Upper lobe of left lung (tissue), 6 donors: ENCODE data around the gene ZNF69. TPM values are rescaled to one million over a fixed set of nuclear protein-coding genes. Genes with fewer than 3 reads are reported as not detected.
"Not testable (repeated sequence)": the region's sequence is repeated elsewhere in the genome, so short reads cannot be mapped to it uniquely, and the experiment has no call there.

Source experiments
- ATAC-seq, 2 donors: fragments of 200-7000 bp; cut with Tn5 transposase; one replicate each; pipeline ENCODE4 v1.9.1; 2022; ENCODE audit warnings: mild to moderate bottlenecking in 2 of 2, moderate library complexity in 2 of 2; ENCODE audit not compliant: low FRiP score in 2 of 2
- DNase-seq, 2 donors: peaks; one replicate each; pipeline ENCODE4 v3.0.0-alpha.2; 2019 to 2020
- H3K27ac ChIP-seq, 4 donors: fragments of 200-600 bp; sonication (generic); one replicate each; pipeline ENCODE4 v1.5.1; 2016 to 2019
- H3K27me3 ChIP-seq, 4 donors: fragments of 200-600 bp; sonication (generic); one replicate each; pipeline ENCODE4 v1.5.1; 2017 to 2019
- H3K36me3 ChIP-seq, 4 donors: fragments of 200-600 bp; sonication (generic); one replicate each; pipeline ENCODE4 v1.5.1; 2016 to 2019
- H3K4me1 ChIP-seq, 4 donors: fragments of 200-600 bp; sonication (generic); one replicate each; pipeline ENCODE4 v1.5.1; 2018 to 2019
- H3K4me3 ChIP-seq, 4 donors: fragments of 200-600 bp; sonication (generic); one replicate each; pipeline ENCODE4 v1.5.1; 2017 to 2019; ENCODE audit warnings: mild to moderate bottlenecking in 2 of 4, moderate library complexity in 1 of 4
- H3K9me3 ChIP-seq, 4 donors: fragments of 200-600 bp; sonication (generic); one replicate each; pipeline ENCODE4 v1.5.1; 2018 to 2019
- EP300 ChIP-seq, 4 donors: sonication (generic); formaldehyde crosslinking; IDR thresholded peaks; one replicate each; pipeline ENCODE4 v1.5.1; 2017; ENCODE audit warnings: antibody characterized with exemption in 4 of 4, control low read depth in 2 of 4
- POLR2A ChIP-seq, 4 donors: fragments of 450-650 bp; IDR thresholded peaks; one replicate each; pipeline ENCODE4 v1.5.1; 2016 to 2017; ENCODE audit warnings: antibody characterized with exemption in 4 of 4, mild to moderate bottlenecking in 2 of 4
- POLR2AphosphoS5 ChIP-seq, 2 donors: sonication (generic); formaldehyde crosslinking; IDR thresholded peaks; one replicate each; pipeline ENCODE4 v1.5.1; 2017; ENCODE audit warnings: antibody characterized with exemption in 2 of 2
- WGBS, 2 donors: methylation state at CpG; one replicate each; pipeline ENCODE4 v1.1.5; 2017 to 2018; 5-methylcytosine and 5-hydroxymethylcytosine counted together
- total RNA-seq, 6 donors: library from RNA; depleted of rRNA in 4 of 6; stranded (reverse); fragments of >200 nt in 4 of 6; gene quantifications; one replicate each; pipeline versions ENCODE4 v1.1.0 to v1.2.1, GENCODE V29; 2016 to 2021
- TF ChIP-seq, protein P1 (sequence below), 6 experiments: fragments of 450-650 bp in 4 of 6; fragments of 200-600 bp in 2 of 6; sonication (generic) in 2 of 6; IDR thresholded peaks; one replicate each; pipeline ENCODE4 v1.5.1; 2016 to 2019; ENCODE audit warnings: antibody characterized with exemption in 6 of 6
- donor health status: DM: no; HTN: no; CAD: no; lungs with moderate emphysema.
- donor health status: DM: no; HTN: yes; CAD: no; lungs with severe emphysema.

ZNF69 gene
- total RNA-seq, 6 donors from 2014 or later: 10.1 to 29.3 (median 16.4) TPM

DNA sequence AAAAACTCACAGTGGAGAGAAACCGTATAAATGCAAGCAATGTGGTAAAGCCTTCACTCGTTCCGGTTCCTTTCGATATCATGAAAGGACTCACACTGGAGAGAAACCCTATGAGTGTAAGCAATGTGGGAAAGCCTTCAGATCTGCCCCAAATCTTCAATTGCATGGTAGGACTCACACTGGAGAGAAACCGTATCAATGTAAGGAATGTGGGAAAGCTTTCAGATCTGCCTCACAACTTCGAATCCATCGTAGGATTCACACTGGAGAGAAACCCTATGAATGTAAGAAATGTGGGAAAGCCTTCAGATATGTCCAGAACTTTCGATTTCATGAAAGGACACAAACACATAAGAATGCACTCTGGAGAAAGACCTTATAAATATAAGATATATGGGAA lies 19.4 kb upstream of the ZNF69 start:
- H3K4me1 ChIP-seq: no peaks in the 10 kb centered on the region
- no peak for ATAC-seq
- TF ChIP-seq POLR2A (IDR thresholded peaks at IDR 0.05): no peak
- TF ChIP-seq POLR2AphosphoS5 (IDR thresholded peaks at IDR 0.05): no peak
- TF ChIP-seq EP300 (IDR thresholded peaks at IDR 0.05): no peak
- TF ChIP-seq, protein P1, sequence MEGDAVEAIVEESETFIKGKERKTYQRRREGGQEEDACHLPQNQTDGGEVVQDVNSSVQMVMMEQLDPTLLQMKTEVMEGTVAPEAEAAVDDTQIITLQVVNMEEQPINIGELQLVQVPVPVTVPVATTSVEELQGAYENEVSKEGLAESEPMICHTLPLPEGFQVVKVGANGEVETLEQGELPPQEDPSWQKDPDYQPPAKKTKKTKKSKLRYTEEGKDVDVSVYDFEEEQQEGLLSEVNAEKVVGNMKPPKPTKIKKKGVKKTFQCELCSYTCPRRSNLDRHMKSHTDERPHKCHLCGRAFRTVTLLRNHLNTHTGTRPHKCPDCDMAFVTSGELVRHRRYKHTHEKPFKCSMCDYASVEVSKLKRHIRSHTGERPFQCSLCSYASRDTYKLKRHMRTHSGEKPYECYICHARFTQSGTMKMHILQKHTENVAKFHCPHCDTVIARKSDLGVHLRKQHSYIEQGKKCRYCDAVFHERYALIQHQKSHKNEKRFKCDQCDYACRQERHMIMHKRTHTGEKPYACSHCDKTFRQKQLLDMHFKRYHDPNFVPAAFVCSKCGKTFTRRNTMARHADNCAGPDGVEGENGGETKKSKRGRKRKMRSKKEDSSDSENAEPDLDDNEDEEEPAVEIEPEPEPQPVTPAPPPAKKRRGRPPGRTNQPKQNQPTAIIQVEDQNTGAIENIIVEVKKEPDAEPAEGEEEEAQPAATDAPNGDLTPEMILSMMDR (IDR thresholded peaks at IDR 0.05): no peak

DNA sequence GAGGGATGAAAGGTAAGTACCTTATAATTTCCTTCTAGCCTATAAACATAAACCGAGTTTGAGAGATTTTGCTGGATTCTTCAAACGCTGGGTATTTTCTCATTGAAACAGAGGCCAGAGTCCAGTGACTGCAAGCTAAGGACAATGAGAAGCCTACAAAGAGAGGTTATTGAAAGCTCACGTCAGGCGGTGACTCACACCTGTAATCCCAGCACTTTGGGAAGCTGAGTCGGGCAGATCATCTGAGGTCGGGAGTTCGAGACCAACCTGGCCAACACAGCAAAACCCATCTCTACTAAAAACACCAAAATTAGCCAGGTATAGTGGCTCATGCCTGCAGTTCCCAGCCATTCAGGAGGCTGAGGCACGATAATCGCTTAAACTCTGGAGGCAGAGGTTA lies 15.0 kb upstream of the ZNF69 start:
- Histone ChIP-seq H3K4me3 (no peak overlapping the region), H3K27ac (no peak overlapping the region), H3K27me3 (no peaks in the 10 kb centered on the region), H3K4me1 (no peaks in the 10 kb centered on the region), H3K9me3 (peaks cover 24 to 38% (median 33%) of the 10 kb centered on the region in 4 donors), H3K36me3 (peaks cover 6 to 16% (median 13%) of the 10 kb centered on the region in 4 donors)
- TF ChIP-seq EP300 (IDR thresholded peaks at IDR 0.05): no peak
- TF ChIP-seq POLR2AphosphoS5 (IDR thresholded peaks at IDR 0.05): no peak
- TF ChIP-seq, protein P1 (IDR thresholded peaks at IDR 0.05): no peak
- no peak for TF ChIP-seq POLR2A (IDR thresholded peaks at IDR 0.05)
- DNase-seq (no peak), ATAC-seq (no peak)
- WGBS, 2 donors: 91 to 94% methylated on average over 9 of the region's 9 CpGs

More for the DNA sequence above, 19.4 kb upstream of the ZNF69 start:
- no peak overlapping the region for H3K4me3 ChIP-seq
- no peak overlapping the region for H3K27ac ChIP-seq
- peaks cover 33 to 79% (median 63%) of the 10 kb centered on the region in 4 donors for H3K9me3 ChIP-seq
- H3K36me3 ChIP-seq: peaks cover 20 to 36% (median 29%) of the 10 kb centered on the region in 4 donors
- no peak for DNase-seq
- WGBS, 2 donors: 92 to 96% methylated on average over 8 of the region's 8 CpGs
- H3K27me3 ChIP-seq: no peaks in the 10 kb centered on the region

DNA sequence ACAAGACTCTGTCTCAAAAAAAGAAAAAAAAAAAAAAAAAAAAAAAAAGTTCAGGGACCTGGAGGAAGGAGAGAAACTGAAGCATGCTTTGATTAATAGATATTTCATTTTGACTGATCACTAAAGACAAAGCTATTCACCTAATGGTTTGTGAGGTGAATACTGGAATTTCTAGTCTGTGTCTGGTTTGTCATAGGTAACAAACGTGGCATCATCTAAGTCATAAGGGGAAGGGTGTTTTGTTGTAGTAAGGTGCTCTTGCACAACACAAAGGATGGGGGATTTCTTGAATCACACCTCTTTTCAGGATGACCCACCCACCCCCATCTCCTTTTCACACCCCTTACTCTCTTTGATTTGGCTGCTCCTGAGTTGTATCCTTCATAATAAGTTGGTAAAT lies 13.8 kb upstream of the ZNF69 start:
- TF ChIP-seq, protein P1 (IDR thresholded peaks at IDR 0.05): no peak
- Histone ChIP-seq H3K9me3 (peaks cover 12 to 26% (median 22%) of the 10 kb centered on the region in 4 donors), H3K4me3 (no peak overlapping the region), H3K4me1 (no peaks in the 10 kb centered on the region), H3K36me3 (peaks cover 0 to 4% (median 2%) of the 10 kb centered on the region in 4 donors), H3K27me3 (no peaks in the 10 kb centered on the region), H3K27ac (no peak overlapping the region)
- 61 to 86% methylated on average over 1 of the region's 1 CpG for WGBS, 2 donors
- DNase-seq: no peak
- ATAC-seq: no peak

DNA sequence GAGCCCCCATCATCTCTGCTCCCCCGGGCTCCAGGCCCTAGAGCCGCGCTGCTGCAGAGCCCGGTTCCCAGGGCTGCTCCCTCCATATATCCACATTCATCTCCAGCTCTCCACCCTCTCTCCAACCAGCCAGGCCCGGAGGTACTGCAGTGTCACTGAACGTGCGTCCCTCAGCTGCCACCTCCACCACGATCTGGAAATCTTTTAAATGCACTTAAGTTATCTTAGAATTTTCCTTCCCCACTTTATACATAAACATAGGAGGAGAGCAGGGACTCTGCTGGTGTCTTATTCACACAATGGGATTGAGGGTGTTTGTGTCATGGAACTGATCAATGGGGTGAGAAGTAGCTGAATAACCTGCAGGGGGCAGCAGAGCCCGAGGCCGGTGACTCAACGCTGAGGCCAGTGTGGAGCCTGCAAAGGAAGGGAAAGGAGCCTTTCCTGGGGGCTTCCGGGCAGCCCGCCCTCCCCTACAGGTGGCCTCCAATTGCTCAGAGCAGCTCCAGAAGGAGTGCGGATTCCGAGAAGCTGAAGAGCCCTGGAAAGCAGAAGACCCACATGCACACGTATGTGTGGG lies 7.8 kb upstream of the ZNF69 start:
- not testable (repeated sequence) for H3K4me1 ChIP-seq, H3K4me3 ChIP-seq, H3K27me3 ChIP-seq, H3K27ac ChIP-seq, H3K36me3 ChIP-seq, H3K9me3 ChIP-seq
- ATAC-seq (peak; percentile 47 to 59), DNase-seq (peak in 1 of 2 donors; percentile 60)
- 70 to 84% methylated on average over 12 to 14 of the region's 16 CpGs for WGBS, 2 donors
- TF ChIP-seq, protein P1 (IDR thresholded peaks at IDR 0.05): peak in 4 of 6 experiments; percentile 10 to 36 (median 22)

DNA sequence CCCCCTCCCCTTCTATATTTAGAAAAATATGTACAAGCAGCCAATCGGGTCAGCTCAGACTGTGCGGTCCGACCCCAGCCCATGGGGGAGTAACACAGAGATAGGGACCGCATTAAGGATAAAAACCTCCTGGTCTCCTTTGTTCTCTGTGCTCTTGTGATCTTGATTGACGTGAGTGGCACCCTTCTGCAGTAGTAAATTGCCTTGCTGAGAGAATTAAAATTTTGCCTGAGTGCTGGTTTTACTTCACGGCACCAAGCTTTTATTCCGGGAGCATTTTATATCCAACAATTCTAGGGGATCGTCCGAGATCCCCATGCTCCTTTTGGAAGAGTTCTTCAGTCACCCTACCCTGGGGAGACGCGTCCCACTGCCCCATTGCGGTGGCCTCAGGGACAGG lies 7.0 kb upstream of the ZNF69 start:
- Histone ChIP-seq H3K36me3 (no peaks in the 10 kb centered on the region), H3K27ac (no peak overlapping the region), H3K4me3 (no peak overlapping the region), H3K4me1 (peaks cover 0 to 4% (median 0%) of the 10 kb centered on the region in 4 donors), H3K27me3 (no peaks in the 10 kb centered on the region), H3K9me3 (no peaks in the 10 kb centered on the region)
- WGBS, 2 donors: 87 to 88% methylated on average over 12 of the region's 12 CpGs
- ATAC-seq (no peak), DNase-seq (no peak)
- no peak for TF ChIP-seq POLR2AphosphoS5 (IDR thresholded peaks at IDR 0.05)
- TF ChIP-seq, protein P1 (IDR thresholded peaks at IDR 0.05): no peak
- TF ChIP-seq EP300 (IDR thresholded peaks at IDR 0.05): no peak
- no peak for TF ChIP-seq POLR2A (IDR thresholded peaks at IDR 0.05)
